A673 (cell line): ENCODE results near the gene PDE10A. TPM values are rescaled to one million over a fixed set of nuclear protein-coding genes. Genes with fewer than 3 reads are reported as not detected.

ENCODE experiments used
- BruUV-seq: library from RNA; stranded (reverse); fragments of 400-500 nt; replicated peaks from 2 replicates; lab custom pipeline; 2021; lab: Mats Ljungman, UMichigan
- CTCF ChIA-PET: fragments of 300-600 bp; sonication (Branson Sonifier 250); formaldehyde crosslinking; loops from one replicate; lab custom pipeline; 2022; ENCODE audit warnings: antibody characterized with exemption; lab: Charles Lee
- POLR2A ChIA-PET: fragments of 300-600 bp; sonication (Branson Sonifier 250); formaldehyde crosslinking; loops from one replicate; lab custom pipeline; 2022; ENCODE audit warnings: antibody characterized with exemption; ENCODE audit not compliant: low non-redundant PET; lab: Charles Lee
- DNase-seq: peaks from one replicate; pipeline ENCODE4 v3.0.0-alpha.2; 2015; ENCODE audit warnings: low spot score
- H3K27ac ChIP-seq: fragments of 200-600 bp; sonication (generic); 2 replicates; pipeline ENCODE4 v1.5.1; 2016; ENCODE audit warnings: mixed run types, low read depth, mild to moderate bottlenecking, mixed read lengths, antibody characterized with exemption, low read length; ENCODE audit not compliant: poor library complexity, severe bottlenecking
- H3K27me3 ChIP-seq: fragments of 200-600 bp; sonication (generic); replicated peaks from 2 replicates; pipeline ENCODE4 v1.6.1; 2017; ENCODE audit warnings: mixed run types, low read depth, mild to moderate bottlenecking, mixed read lengths, antibody characterized with exemption, low read length; ENCODE audit not compliant: insufficient read depth, poor library complexity
- H3K36me3 ChIP-seq: fragments of 200-600 bp; sonication (generic); 2 replicates; pipeline ENCODE4 v1.6.1; 2016; ENCODE audit warnings: mixed run types, mild to moderate bottlenecking, mixed read lengths, antibody characterized with exemption, low read length; ENCODE audit not compliant: insufficient read depth, poor library complexity, severe bottlenecking
- H3K4me1 ChIP-seq: fragments of 200-600 bp; sonication (generic); 2 replicates; pipeline ENCODE4 v1.6.1; 2017; ENCODE audit warnings: mixed run types, mild to moderate bottlenecking, mixed read lengths, antibody characterized with exemption, low read length; ENCODE audit not compliant: insufficient read depth, poor library complexity, severe bottlenecking
- H3K4me3 ChIP-seq: fragments of 200-600 bp; sonication (generic); 2 replicates; pipeline ENCODE4 v1.5.1; 2016; ENCODE audit warnings: low read depth, mixed run types, mild to moderate bottlenecking, mixed read lengths, low read length; ENCODE audit not compliant: poor library complexity, severe bottlenecking
- H3K9me3 ChIP-seq: fragments of 200-600 bp; sonication (generic); 2 replicates; pipeline ENCODE4 v1.6.1; 2016; ENCODE audit warnings: mixed run types, low read depth, mild to moderate bottlenecking, mixed read lengths, antibody characterized with exemption, low read length; ENCODE audit not compliant: poor library complexity, severe bottlenecking
- CTCF ChIP-seq: fragments of 300-800, 200-600 bp; sonication (generic); conservative IDR thresholded peaks from 2 replicates; pipeline ENCODE4 v1.5.1; 2017; ENCODE audit warnings: low read depth, mild to moderate bottlenecking, antibody characterized with exemption, low read length, moderate library complexity, mixed read lengths
- EZH2 ChIP-seq: fragments of 200-600 bp; sonication (generic); IDR thresholded peaks from 2 replicates; pipeline ENCODE4 v1.6.1; 2017; ENCODE audit warnings: borderline replicate concordance, low read depth, mild to moderate bottlenecking, mixed read lengths, antibody characterized with exemption, low read length; ENCODE audit not compliant: poor library complexity, severe bottlenecking
- intact Hi-C: fragments of 100-400 bp; cut with micrococcal nuclease; formaldehyde crosslinking; loops from one replicate; pipeline ENCODE4 v1.10.0; 2022; ENCODE audit not compliant: unreplicated experiment
- total RNA-seq: library from RNA; stranded (reverse); gene quantifications from 2 replicates; pipeline ENCODE4 v1.2.3, GENCODE V29; 2021

Gene PDE10A
- total RNA-seq, 1 experiment from 2014 or later, result 2.3 TPM

- no peak within 1 kb of the TSS for H3K27ac ChIP-seq
- peak within 1 kb of the TSS; percentile 31 for H3K4me3 ChIP-seq
- H3K9me3 ChIP-seq, result no peaks in the 10 kb centered on the region
- no peaks in the 10 kb centered on the region for H3K4me1 ChIP-seq
- DNase-seq, result peak; percentile 74
- BruUV-seq, result no TSS peak
- H3K36me3 ChIP-seq, result no peaks in the 10 kb centered on the region
- intact Hi-C loops, result no loop called here
- TF ChIP-seq EZH2 (no peak), CTCF (no peak)
- ChIA-PET POLR2A (no interaction called here), CTCF (no interaction called here)
- H3K27me3 ChIP-seq, result peaks cover 6% of the 10 kb centered on the region
These were observed 353.9 kb downstream of the PDE10A start, which contains the start of gene C6orf118 for GRCh38 chr6:165308926-165309731. C6orf118 (minus strand) TSS chr6:165309605; CDS start chr6:165309586, 19 bp downstream.

GRCh38 chr6:165306955-165307354 lies 356.1 kb downstream of the PDE10A start:
- TF ChIP-seq CTCF (no peak), EZH2 (no peak)
- CTCF ChIA-PET, result no interaction called here
- peaks cover 6% of the 10 kb centered on the region for H3K27me3 ChIP-seq
- H3K4me3 ChIP-seq, result no peak overlapping the region
- H3K27ac ChIP-seq, result no peak overlapping the region
- H3K4me1 ChIP-seq, result no peaks in the 10 kb centered on the region
- DNase-seq, result no peak
- POLR2A ChIA-PET, result no interaction called here
- H3K9me3 ChIP-seq, result no peaks in the 10 kb centered on the region
- H3K36me3 ChIP-seq, result no peaks in the 10 kb centered on the region
- intact Hi-C loops, result no loop called here
- no TSS peak for BruUV-seq

- Histone ChIP-seq H3K4me1 (no peaks in the 10 kb centered on the region), H3K27me3 (no peaks in the 10 kb centered on the region), H3K9me3 (no peaks in the 10 kb centered on the region), H3K4me3 (no peak overlapping the region), H3K27ac (no peak overlapping the region), H3K36me3 (no peaks in the 10 kb centered on the region)
- intact Hi-C loops, result no loop called here
- no TSS peak for BruUV-seq
- POLR2A ChIA-PET, result no interaction called here
- CTCF ChIA-PET, result no interaction called here
- TF ChIP-seq CTCF, result no peak
- no peak for TF ChIP-seq EZH2
- no peak for DNase-seq
These were observed 361.4 kb downstream of the PDE10A start for GRCh38 chr6:165301372-165302246.
